TTC549 (cell line): ENCODE data around the gene CCNE1.

Experiments used
- FAIRE-seq: peaks from 2 replicates; lab custom pipeline; 2012; peaks lifted over from hg19 to GRCh38; lab: Jason Lieb, UNC

The CCNE1 gene

DNA sequence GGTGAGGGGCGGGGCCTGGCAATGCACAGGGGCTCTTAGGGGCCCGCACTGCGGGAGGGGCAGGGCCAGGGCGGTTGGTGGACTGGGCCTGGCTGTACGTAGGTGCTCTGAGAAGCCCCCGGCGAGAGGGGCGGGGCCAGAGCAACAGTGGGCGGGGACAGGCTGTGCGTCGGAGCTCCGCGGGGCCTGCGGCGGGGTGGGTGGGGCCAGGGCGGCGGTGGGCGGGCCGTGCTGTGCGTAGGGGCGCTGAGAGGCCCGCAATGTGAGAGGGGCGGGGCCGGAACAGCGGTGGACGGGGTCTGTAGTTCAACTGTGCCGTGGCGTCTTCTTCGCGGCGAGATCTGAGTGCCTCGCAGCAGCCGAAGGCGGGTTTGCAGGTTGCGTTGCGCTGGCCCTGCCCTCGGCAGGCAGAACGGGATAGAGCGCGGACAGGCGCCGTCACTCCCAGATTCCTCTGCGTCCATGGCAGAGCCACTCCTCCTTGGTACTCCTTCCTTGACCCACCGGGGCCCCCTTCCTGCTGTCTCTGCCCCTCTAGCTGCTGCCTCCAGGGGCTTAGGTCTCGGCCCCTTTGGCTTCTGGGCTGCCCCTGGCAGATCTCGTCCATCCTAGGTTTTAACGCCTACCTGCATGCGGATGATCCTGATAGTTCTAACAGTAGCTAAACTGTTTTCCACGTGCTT, 33.2 kb downstream of the CCNE1 start:
- FAIRE-seq: no peak

DNA sequence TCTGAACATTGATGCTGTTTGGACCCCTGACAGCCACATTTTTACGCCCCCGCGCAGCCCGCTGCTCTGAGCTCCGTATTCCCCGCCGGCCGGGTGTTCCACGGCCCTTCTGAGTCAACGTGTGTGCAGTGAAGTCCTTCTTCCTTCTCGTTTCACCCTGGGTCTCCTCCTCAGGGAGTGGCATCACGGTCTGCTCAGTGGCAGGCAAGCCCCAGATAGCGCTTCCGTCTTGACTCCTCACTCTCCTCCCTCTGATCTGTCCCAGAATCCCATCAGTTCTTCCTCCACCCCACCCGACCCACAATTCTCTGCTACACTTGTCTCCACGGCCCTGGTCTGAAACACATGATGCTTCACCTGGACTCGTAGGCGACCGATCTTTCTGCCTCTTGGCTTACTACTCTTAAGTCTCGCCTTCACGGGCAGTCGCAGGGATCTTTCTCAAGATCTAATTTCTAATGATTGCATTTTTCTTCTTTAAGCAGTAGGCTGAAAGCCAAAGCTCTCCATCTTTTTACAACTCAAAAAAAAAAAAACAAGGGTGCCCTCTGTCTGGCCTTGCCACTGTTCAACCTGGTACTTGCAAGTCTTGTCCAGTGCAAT, 33.9 kb downstream of the CCNE1 start:
- no peak for FAIRE-seq

DNA sequence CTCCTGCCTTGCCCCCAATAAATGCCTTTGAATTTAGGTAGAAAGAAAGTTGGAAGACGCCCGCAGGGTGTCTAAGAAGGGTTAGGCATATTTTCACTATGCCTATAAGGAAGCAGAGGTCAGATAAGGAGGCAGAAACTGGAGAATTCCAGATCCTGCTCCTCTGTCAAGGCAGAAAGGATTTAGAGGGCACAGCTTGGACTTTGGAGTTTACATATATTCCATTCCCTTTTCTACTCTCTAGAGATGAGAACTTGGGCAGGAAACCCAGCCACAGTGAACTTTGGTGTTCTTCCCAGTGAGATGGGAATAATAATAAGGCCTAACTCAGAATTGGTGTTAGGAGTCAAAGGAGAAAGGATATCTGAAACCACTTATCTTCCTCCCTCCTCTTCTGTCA, 37.4 kb downstream of the CCNE1 start:
- FAIRE-seq: no peak

DNA sequence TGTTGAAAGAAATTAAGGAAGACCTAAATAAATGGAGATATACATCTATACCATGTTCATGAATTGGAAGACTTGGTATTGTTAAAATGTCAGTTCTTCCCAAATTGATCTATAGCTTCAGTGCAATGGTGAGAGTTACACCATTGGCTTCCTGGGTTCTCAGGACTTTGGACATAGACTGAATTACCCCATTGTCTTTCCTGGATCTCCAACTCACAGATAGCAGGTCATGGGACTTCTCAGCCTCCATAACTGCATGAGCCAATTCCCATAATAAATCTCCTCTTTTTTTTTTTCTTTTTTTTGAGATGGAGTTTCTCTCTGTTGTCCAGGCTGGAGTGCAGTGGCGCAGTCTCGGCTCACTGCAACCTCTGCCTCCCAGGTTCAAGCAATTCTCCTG, 38.7 kb downstream of the CCNE1 start:
- FAIRE-seq: no peak

DNA sequence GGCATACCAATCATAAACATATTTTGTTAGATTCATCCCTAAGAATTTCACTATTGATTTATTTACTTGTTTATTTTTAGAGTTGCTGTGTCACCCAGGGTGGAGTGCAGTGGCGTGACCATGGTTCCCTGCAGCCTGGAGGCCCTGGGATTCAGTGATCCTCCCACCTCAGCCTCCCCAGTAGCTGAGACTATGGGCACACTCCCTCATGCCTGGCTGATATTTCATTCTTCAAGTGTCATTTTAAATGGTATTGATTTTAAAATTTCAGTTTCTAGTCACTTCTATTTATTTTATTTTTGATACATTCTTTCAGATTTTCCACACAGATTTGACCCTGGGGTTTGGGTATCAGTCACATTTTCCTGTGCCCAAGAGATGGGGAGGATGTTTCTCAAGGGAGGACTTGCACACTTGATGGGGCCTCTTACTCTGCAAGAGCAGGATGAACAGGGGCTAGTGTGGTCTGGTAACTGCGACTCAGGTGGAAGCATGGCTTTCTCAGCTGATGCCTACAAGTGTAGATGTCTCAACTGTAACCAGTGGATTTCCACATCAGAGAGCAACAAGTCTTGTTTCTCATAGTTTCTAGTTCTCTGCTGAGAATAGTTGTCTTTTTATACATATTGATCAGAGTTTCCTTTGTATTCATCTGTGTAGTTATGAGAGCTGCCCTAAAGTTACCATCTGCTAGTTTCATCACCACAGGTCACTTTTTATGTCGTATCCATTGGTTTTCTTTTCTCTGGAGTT, 40.2 kb downstream of the CCNE1 start:
- no peak for FAIRE-seq

DNA sequence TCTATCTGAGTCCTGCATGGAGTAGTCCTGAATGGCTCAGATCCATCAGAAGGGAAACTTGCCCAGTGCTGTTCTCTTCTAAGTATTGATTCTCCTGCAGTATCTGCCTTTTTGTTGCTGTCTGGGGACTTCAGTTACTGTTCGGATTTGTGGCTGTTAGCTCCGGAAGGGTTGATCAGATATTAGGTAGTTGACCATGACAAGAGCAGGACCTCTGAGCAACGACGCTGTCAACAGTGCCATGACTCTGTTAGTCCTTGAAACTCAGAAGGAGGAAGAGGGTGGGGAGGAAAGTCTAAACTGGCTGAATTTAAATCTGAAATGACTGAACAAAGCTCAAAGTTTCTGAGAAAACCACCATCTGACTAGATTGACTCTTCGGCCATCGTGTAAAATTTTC, 42.2 kb downstream of the CCNE1 start:
- no peak for FAIRE-seq

DNA sequence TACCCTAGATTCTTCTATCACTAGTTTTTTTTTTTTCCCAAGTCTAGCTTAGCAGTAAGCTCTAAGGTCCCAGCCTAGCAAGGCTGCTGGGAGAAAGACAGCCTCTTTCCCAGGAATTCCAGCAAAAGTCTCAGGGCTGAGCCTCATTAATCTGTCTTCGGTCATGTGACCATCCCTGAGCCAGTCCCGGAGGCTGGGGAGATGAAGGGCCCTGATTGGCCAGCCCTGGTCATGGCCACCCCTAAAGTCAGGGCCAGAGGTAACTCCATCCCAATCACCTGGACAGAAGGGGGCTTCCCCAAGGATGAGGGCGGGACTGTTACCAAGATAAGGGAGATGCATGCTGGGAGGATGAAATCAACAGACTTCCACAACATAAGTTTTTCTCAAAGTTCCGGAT, 43.3 kb downstream of the CCNE1 start:
- FAIRE-seq: no peak

DNA sequence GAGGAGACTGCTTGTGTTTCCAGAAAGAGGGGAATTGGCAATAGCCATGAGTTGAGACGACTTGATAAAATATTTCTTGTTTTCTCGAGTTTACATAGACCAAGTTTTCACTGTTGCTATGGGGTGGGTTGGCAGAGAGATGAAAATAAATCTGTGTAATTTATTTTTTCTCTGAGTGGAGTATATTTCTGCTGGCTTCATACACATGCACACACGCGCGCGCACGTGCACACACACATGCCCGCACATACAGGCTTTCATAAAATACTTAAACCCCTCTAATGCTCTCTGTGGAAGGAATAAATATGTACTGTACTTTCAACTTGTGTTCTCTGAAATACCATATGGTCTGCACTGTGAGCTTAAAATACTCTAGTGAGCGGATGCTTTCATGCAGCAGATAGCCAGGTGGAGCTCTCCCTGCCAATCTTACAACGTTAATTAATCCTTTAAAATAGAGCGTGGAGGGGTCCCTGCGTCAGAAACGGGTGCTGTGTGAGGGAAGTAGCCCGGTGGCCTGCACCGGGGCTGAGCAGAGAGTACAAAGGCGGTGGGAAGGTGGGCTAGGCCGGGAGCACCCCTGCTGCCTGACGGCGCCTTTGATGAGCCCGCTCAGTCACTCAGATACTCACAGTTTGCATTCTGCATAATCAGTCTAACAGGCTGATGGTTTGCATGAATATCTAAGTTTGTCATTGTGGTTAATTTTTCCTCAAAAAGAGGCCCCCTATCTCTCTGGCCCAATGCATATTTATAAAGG, 44.1 kb downstream of the CCNE1 start:
- FAIRE-seq: no peak

DNA sequence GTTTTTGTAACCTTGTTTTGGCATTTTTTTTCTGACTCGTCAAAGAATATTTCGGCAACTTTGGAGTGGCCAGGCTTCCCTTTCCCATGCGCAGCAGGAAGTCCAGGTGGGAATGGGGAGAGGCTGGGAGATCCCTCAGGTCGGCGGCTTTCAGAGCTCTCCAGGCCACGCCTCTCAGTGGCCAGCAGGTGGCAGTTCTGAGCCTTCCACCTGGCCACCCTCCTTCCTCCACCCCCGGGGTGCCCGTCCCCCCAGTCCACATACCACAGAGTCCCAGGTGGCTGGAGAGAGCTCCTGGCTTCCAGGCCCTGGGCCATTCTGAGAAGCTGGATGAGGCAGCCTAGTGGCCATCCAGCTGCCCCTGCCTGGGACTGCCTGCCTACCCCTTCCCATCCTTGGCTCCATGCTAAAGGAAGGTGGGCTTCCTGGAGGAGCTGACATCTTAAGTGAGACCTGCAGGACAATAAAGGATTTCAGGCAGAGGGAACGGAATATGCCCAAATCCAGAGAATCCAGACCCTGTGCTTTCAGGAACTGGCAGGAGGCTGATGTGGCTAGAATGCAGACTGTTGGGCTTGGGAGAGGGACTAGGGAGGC, 46.3 kb downstream of the CCNE1 start:
- FAIRE-seq: no peak

DNA sequence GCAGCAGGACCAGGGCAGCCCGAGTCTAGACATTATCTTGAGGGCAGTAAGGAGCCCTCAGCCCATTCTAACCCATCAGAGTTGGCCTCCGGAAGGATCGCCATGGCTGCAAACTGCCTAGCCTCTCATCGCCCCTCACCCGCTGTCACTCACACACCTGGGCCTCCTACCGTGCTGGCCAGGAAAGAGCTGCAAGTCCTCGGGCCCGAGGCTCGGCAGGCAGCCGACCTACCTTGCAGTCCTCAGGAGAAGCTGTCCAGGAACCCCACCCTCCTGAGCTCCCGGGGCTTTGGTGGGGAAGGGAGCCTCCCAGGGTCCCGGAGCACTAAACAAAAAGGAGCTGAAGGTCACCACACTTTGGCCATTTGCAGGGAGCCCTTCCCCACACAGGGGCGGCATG, 46.8 kb downstream of the CCNE1 start:
- no peak for FAIRE-seq

DNA sequence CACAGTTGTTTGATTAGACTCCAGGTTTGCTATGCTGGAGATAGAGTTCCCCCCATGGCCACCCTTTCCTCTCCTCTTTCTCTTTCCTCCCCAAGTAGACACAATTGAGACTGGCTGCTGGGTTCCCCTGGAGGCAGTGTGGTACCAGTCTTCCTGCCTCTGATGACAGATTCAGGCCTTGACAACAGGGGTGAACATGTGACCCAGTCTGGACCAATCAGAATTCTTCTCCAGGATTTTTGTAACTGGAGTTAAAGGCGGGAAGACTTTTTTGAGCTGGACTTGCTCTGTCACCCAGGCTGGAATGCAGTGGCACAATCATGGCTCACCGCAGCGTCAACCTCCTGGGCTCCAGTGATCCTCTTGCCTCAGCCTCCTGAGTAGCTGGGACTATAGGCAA, 48.7 kb downstream of the CCNE1 start:
- FAIRE-seq: no peak

DNA sequence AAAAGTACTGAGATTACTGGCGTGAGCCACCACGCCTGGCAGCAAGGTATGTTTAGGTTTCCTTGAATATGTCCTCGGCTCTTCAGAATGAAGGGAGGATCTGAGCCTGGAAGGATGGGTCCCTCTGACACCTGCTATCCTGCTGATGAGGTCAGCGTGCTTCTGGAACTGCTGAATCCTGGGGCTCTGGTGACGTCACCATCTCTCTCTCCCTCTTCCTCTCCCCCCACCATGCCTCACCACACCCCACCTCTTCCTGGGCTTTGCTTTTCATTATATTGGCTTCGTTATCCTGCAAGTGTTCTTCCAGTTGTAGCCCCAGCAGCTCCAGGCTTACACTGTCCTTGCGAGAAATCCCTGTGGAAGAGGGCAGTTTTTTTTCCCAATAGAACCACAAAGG, 49.8 kb downstream of the CCNE1 start:
- no peak for FAIRE-seq

DNA sequence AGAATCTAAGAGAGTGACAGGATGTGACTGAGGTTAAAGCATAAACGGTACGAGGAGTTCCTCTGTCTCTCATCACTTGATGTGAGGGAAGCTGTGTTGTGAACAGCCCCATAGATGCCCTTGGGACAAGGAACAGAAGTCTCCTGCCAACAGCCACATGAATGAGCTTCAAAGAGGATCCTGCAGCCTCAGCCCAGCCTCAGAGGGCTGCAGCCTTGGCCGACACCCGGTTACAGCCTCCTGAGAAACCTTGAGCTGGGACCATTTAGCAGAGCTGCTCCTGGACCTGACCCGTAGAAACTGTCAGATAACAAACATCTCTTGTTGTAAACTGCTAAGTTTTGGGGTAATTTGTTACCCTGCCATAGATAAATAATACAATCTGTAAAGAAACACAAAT, 54.2 kb downstream of the CCNE1 start:
- FAIRE-seq: no peak

DNA sequence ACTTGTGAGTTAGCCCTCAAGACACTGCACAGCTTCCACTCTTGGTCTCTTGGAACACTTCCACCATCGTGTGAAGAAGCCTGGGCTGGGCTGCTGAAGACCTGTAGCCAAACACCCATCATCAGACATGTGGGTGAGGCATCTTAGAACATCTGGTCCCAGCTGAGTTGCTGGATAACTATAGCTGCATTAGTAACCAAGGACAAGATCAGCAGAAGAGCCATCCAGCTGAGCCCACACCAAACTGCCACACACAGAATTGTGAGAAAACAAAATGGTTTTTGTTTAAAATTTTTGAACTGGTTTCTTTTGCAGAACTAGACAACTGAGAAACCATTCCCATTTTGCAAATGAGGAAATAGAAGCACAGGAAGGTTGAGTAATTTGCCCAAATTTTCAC, 56.2 kb downstream of the CCNE1 start:
- no peak for FAIRE-seq

DNA sequence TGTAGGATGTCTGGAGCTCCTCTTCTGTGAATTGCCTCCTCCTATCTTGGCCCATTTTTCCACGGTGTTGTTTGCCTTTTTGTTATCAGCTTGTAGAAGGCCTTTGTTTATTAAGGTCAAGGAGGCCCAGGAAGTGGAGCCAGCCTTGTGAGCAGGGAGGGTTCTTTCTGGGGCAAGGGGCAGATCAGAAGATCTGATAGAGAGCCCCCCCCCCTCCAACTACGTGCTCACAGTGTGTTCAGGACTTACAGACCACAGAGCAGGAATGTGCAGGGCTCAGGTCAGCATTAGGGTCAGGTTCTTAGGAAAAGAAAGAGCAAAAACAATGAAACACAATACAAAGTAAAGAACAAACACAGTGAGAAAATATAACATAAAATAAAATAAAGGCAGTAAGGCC, 59.4 kb downstream of the CCNE1 start:
- FAIRE-seq: no peak

DNA sequence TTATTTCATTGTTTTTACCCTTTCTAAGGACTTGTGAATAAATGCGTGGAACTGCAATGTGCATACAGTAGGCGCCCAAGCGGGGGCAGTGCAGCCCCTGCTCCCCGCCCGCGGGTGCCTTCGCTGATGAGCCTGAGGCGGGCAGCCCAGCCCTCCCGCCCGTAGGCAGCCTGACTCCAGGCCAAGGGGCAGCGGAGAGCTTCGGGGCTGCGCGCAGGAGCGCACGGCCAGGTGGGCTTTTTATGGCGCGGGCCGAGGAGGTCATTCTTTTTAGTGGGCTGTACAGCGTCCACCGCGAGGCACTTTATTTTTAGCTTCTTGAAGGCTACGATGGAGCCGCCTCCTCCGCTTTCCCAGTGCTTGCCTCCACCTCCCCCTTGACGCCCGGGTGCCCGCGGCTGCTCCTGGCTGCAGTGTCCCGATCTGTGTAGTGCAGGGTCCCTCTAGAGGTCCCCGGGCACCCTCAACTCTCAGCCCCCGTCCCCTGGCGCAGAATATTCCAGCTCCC, 60.5 kb downstream of the CCNE1 start:
- no peak for FAIRE-seq

DNA sequence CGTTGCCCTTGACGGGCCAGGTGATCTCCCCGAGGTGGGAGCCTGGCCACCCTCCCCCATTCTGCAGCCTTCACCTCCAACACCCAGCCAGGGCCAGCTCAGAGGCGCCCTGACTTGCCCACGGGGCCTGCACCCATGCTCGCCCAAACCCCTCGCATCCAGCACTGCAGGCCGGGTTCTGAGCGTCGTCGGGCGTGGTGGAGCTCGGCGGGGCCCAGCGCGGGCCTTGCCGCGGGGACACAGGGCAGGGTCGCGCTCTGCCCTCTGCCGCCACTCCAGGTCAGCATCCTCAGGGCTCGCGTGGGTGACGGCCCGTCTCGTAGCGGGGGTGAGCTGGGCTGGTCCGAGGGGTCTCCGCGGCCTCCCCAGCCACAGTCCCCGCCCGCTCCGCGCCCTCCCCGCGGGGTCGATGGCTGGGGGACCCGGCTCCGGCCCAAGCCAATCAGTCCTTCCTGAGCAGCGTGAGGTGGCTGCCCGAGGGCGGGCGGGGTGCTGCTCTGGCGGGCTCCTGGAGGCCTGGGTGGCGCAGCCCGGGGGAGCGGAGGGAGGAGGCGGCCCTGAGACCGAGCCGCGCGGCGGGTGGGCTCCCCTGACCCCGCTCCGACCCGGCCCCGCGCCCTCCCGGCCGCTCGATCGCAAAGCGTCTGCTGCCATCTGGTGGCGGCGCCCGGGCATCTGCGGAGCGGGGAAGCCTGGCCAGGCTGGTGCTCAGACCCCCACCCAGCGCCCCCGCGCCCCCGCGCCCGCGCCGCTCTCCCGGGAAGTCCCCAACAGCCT, 61.4 kb downstream of the CCNE1 start:
- FAIRE-seq: no peak
